Calu3 (cell line): ENCODE measurements around the gene ATOH8. TPM values are rescaled to one million over a fixed set of nuclear protein-coding genes. Genes with fewer than 3 reads are reported as not detected.

Experiments used
- BruUV-seq: library from RNA; stranded (reverse); fragments of 400-500 nt; replicated peaks from 2 replicates; lab custom pipeline; 2021; lab: Mats Ljungman, UMichigan
- CTCF ChIA-PET: fragments of 300-600 bp; sonication (Branson Sonifier 250); formaldehyde crosslinking; loops from one replicate; lab custom pipeline; 2022; ENCODE audit warnings: antibody characterized with exemption; lab: Charles Lee
- DNase-seq: peaks from one replicate; pipeline ENCODE4 v3.0.0; 2022
- H3K27ac Mint-ChIP-seq: one replicate; pipeline ENCODE4 v1.8.0; 2022; ENCODE audit warnings: mixed read lengths; ENCODE audit not compliant: unreplicated experiment
- H3K27me3 Mint-ChIP-seq: one replicate; pipeline ENCODE4 v1.8.0; 2022; ENCODE audit warnings: mixed read lengths; ENCODE audit not compliant: unreplicated experiment
- H3K36me3 Mint-ChIP-seq: one replicate; pipeline ENCODE4 v1.8.0; 2022; ENCODE audit warnings: mild to moderate bottlenecking, moderate library complexity, mixed read lengths; ENCODE audit not compliant: insufficient read depth, unreplicated experiment
- H3K4me1 Mint-ChIP-seq: one replicate; pipeline ENCODE4 v1.8.0; 2022; ENCODE audit warnings: mild to moderate bottlenecking, low read depth, mixed read lengths; ENCODE audit not compliant: unreplicated experiment
- H3K4me3 Mint-ChIP-seq: one replicate; pipeline ENCODE4 v1.8.0; 2022; ENCODE audit warnings: mild to moderate bottlenecking, low read depth, moderate library complexity, mixed read lengths; ENCODE audit not compliant: unreplicated experiment
- H3K9me3 Mint-ChIP-seq: one replicate; pipeline ENCODE4 v1.8.0; 2022; ENCODE audit warnings: low read depth, mixed read lengths; ENCODE audit not compliant: unreplicated experiment
- CTCF ChIP-seq: fragments of 200-600 bp; IDR thresholded peaks from one replicate; pipeline ENCODE4 v1.8.0; 2022; ENCODE audit warnings: antibody characterized with exemption; ENCODE audit not compliant: unreplicated experiment
- intact Hi-C: fragments of 100-400 bp; cut with micrococcal nuclease; formaldehyde crosslinking; loops from one replicate; pipeline ENCODE4 v1.10.0; 2022; ENCODE audit not compliant: unreplicated experiment
- total RNA-seq: library from RNA; stranded (reverse); gene quantifications from 2 replicates; pipeline ENCODE4 v1.2.3, GENCODE V29; 2022

Gene ATOH8
- total RNA-seq, 1 experiment from 2014 or later: 0.19 TPM

GRCh38 chr2:85778646-85779379 is 25.0 kb downstream of the ATOH8 start:
- TF ChIP-seq CTCF: no peak
- Mint-ChIP-seq H3K4me1 (no peaks in the 10 kb centered on the region), H3K9me3 (no peaks in the 10 kb centered on the region), H3K4me3 (no peak overlapping the region), H3K27me3 (no peaks in the 10 kb centered on the region), H3K27ac (no peak overlapping the region), H3K36me3 (no peaks in the 10 kb centered on the region)
- intact Hi-C loops: no loop called here
- BruUV-seq: no TSS peak
- CTCF ChIA-PET: no interaction called here
- no peak for DNase-seq

- TF ChIP-seq CTCF: no peak
- Mint-ChIP-seq H3K27me3 (no peaks in the 10 kb centered on the region), H3K9me3 (no peaks in the 10 kb centered on the region), H3K36me3 (no peaks in the 10 kb centered on the region), H3K4me3 (no peak overlapping the region), H3K27ac (no peak overlapping the region), H3K4me1 (no peaks in the 10 kb centered on the region)
- CTCF ChIA-PET: interaction anchor here (0.5 kb wide), 1 partner anchor 37 kb away, joined by 7 read pairs; no protein-coding TSS in a partner anchor
- no TSS peak for BruUV-seq
- no peak for DNase-seq
- intact Hi-C loops: no loop called here
These were observed 26.0 kb downstream of the ATOH8 start for GRCh38 chr2:85779641-85780315.

GRCh38 chr2:85780316-85781012 is 26.7 kb downstream of the ATOH8 start:
- Mint-ChIP-seq H3K4me1 (no peaks in the 10 kb centered on the region), H3K27me3 (no peaks in the 10 kb centered on the region), H3K36me3 (no peaks in the 10 kb centered on the region), H3K27ac (no peak overlapping the region), H3K4me3 (no peak overlapping the region), H3K9me3 (no peaks in the 10 kb centered on the region)
- intact Hi-C loops: no loop called here
- CTCF ChIA-PET: interaction anchor here (0.5 kb wide), 1 partner anchor 38 kb away, joined by 7 read pairs; no protein-coding TSS in a partner anchor
- DNase-seq: no peak
- TF ChIP-seq CTCF: no peak
- BruUV-seq: no TSS peak

GRCh38 chr2:85781013-85781332 is 27.2 kb downstream of the ATOH8 start:
- Mint-ChIP-seq H3K27me3 (no peaks in the 10 kb centered on the region), H3K4me1 (no peaks in the 10 kb centered on the region), H3K36me3 (no peaks in the 10 kb centered on the region), H3K4me3 (no peak overlapping the region), H3K27ac (no peak overlapping the region), H3K9me3 (no peaks in the 10 kb centered on the region)
- no peak for TF ChIP-seq CTCF
- intact Hi-C loops: no loop called here
- no TSS peak for BruUV-seq
- no peak for DNase-seq
- CTCF ChIA-PET: no interaction called here
